DOHH2 (cell line): Measurements from ENCODE around the gene STRAP.

Source experiments
- H3F3A ChIP-seq: fragments of 200-600 bp; sonication (generic), shearing (Covaris generic); 2 replicates; pipeline ENCODE4 v1.6.0; 2016; ENCODE audit warnings: antibody characterized with exemption, mild to moderate bottlenecking; ENCODE audit not compliant: control insufficient read depth, insufficient read depth
- H3K27ac ChIP-seq: fragments of 200-600 bp; sonication (generic); 2 replicates; pipeline ENCODE4 v1.5.1; 2014; ENCODE audit warnings: low read depth, mild to moderate bottlenecking, low read length, moderate library complexity
- H3K27me3 ChIP-seq: fragments of 200-600 bp; sonication (generic); 2 replicates; pipeline ENCODE4 v1.6.1; 2014; ENCODE audit warnings: mild to moderate bottlenecking, low read length, mixed read lengths; ENCODE audit not compliant: control insufficient read depth
- H3K36me3 ChIP-seq: fragments of 200-600 bp; sonication (generic); 2 replicates; pipeline ENCODE4 v1.6.1; 2014; ENCODE audit warnings: mild to moderate bottlenecking, low read length, moderate library complexity, mixed read lengths; ENCODE audit not compliant: control insufficient read depth
- H3K4me1 ChIP-seq: fragments of 200-600 bp; sonication (generic); 2 replicates; pipeline ENCODE4 v1.6.1; 2014; ENCODE audit warnings: mild to moderate bottlenecking, low read length, mixed read lengths; ENCODE audit not compliant: control insufficient read depth
- H3K4me2 ChIP-seq: fragments of 200-600 bp; sonication (generic); 2 replicates; pipeline ENCODE4 v1.6.0; 2014; ENCODE audit warnings: mild to moderate bottlenecking, low read length, moderate library complexity
- H3K4me3 ChIP-seq: fragments of 200-600 bp; sonication (generic); 2 replicates; pipeline ENCODE4 v1.5.1; 2014; ENCODE audit warnings: mild to moderate bottlenecking, low read length, mixed read lengths
- H3K79me2 ChIP-seq: fragments of 200-600 bp; sonication (generic); 2 replicates; pipeline ENCODE4 v1.6.1; 2014; ENCODE audit warnings: mild to moderate bottlenecking, low read length, mixed read lengths; ENCODE audit not compliant: control insufficient read depth
- H3K9me2 ChIP-seq: fragments of 200-600 bp; sonication (generic); replicated peaks from 2 replicates; pipeline ENCODE4 v1.6.1; 2014; ENCODE audit warnings: mild to moderate bottlenecking, low read length, mixed read lengths; ENCODE audit not compliant: control insufficient read depth
- H3K9me3 ChIP-seq: fragments of 200-600 bp; sonication (generic); 2 replicates; pipeline ENCODE4 v1.6.1; 2014; ENCODE audit warnings: antibody characterized with exemption, low read length, mixed read lengths; ENCODE audit not compliant: control insufficient read depth, insufficient read depth
- H4K20me1 ChIP-seq: fragments of 200-600 bp; sonication (generic); 2 replicates; pipeline ENCODE4 v1.6.0; 2014; ENCODE audit warnings: low read depth, mild to moderate bottlenecking, antibody characterized with exemption, low read length, moderate library complexity; ENCODE audit not compliant: control insufficient read depth, insufficient read depth
- EZH2phosphoT487 ChIP-seq: fragments of 200-600 bp; sonication (generic); IDR thresholded peaks from 2 replicates; pipeline ENCODE4 v1.6.1; 2017; ENCODE audit warnings: borderline replicate concordance, mild to moderate bottlenecking, antibody characterized with exemption, low read length, moderate library complexity, mixed read lengths
- TF ChIP-seq, protein P1 (sequence below): fragments of 200-600 bp; sonication (generic); IDR thresholded peaks from one replicate; pipeline ENCODE4 v1.5.1; 2014; ENCODE audit warnings: antibody characterized with exemption, mild to moderate bottlenecking, low read depth, low read length; ENCODE audit not compliant: poor library complexity, severe bottlenecking

The STRAP gene

DNA sequence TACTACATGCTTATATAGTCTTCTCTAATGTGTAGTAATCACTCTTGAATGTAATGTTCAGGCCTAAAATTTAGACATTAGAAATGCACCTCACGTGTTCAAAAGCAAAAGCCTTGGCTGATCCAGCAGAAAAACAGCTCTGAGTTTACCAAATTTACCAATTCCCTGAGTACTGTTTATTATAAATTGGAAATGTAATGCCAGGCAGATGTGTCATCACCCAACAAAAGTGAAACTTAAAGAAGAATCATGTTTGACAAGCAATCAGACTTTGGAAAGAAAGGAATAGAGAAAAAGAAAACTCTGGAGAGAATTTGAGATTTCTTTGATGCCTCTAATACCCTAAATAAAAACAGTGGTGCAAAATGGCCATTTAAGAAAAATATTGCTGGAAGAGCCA is 26.5 kb upstream of the STRAP start:
- no peaks in the 10 kb centered on the region for H3F3A ChIP-seq
- H3K27me3 ChIP-seq: no peaks in the 10 kb centered on the region
- H3K27ac ChIP-seq: no peak overlapping the region
- peaks cover 3% of the 10 kb centered on the region; the same call in 1 of the 2 replicates for H3K4me1 ChIP-seq
- H3K36me3 ChIP-seq: no peaks in the 10 kb centered on the region
- no peaks in the 10 kb centered on the region for H3K79me2 ChIP-seq
- H3K4me3 ChIP-seq: no peak overlapping the region
- no peaks in the 10 kb centered on the region for H3K9me2 ChIP-seq
- no peaks in the 10 kb centered on the region for H4K20me1 ChIP-seq
- TF ChIP-seq EZH2phosphoT487: no peak
- TF ChIP-seq, protein P1, sequence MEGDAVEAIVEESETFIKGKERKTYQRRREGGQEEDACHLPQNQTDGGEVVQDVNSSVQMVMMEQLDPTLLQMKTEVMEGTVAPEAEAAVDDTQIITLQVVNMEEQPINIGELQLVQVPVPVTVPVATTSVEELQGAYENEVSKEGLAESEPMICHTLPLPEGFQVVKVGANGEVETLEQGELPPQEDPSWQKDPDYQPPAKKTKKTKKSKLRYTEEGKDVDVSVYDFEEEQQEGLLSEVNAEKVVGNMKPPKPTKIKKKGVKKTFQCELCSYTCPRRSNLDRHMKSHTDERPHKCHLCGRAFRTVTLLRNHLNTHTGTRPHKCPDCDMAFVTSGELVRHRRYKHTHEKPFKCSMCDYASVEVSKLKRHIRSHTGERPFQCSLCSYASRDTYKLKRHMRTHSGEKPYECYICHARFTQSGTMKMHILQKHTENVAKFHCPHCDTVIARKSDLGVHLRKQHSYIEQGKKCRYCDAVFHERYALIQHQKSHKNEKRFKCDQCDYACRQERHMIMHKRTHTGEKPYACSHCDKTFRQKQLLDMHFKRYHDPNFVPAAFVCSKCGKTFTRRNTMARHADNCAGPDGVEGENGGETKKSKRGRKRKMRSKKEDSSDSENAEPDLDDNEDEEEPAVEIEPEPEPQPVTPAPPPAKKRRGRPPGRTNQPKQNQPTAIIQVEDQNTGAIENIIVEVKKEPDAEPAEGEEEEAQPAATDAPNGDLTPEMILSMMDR: no peak
- no peaks in the 10 kb centered on the region for H3K9me3 ChIP-seq
- no peak overlapping the region for H3K4me2 ChIP-seq

DNA sequence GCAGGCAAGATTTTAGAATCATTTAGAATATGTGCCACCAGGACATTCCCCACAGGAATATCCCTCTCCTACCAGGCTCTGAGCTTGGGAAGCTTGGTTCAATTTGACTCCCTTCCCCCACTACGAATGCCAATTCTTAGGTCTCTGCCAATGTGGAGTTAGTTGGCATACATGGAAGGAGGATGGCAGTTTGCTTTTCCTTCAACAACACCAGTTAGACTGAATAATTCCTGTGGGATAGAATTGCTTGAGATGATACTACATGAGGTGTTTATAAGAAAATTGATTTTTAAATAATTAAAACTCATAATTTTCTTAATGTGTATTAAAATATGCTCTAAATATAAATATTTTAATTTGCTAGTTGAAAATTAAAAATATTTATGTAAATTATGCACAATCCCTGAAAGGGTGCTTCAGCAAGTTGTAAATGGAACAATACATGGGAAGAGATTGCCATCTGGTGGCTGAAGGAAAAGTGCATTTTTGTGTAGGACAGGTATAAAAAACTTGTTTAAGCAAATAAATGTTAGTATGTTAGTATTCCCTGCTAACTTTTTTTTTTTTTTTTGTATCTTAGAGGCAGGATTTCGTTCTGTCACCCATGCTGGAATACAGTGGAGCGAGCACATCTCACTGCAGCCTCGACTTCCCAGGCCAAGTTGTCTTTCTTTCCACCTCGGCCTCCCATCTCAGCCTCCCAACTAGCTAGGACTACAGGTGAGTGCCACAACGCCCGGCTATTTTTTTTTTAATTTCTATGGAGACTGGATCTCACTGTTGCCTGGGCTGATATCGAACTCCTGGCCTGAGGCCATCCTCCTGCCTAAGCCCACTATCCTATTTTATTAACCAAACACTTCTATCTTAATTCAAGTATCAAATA is 25.8 kb upstream of the STRAP start:
- no peaks in the 10 kb centered on the region for H3K27me3 ChIP-seq
- no peaks in the 10 kb centered on the region for H3K9me3 ChIP-seq
- no peaks in the 10 kb centered on the region for H4K20me1 ChIP-seq
- H3K36me3 ChIP-seq: no peaks in the 10 kb centered on the region
- no peaks in the 10 kb centered on the region for H3K9me2 ChIP-seq
- no peak overlapping the region for H3K4me2 ChIP-seq
- no peak overlapping the region for H3K27ac ChIP-seq
- no peaks in the 10 kb centered on the region for H3F3A ChIP-seq
- no peaks in the 10 kb centered on the region for H3K79me2 ChIP-seq
- no peak for TF ChIP-seq EZH2phosphoT487
- TF ChIP-seq, protein P1: peak; percentile 63
- peaks cover 3% of the 10 kb centered on the region; the same call in 1 of the 2 replicates for H3K4me1 ChIP-seq
- no peak overlapping the region for H3K4me3 ChIP-seq

DNA sequence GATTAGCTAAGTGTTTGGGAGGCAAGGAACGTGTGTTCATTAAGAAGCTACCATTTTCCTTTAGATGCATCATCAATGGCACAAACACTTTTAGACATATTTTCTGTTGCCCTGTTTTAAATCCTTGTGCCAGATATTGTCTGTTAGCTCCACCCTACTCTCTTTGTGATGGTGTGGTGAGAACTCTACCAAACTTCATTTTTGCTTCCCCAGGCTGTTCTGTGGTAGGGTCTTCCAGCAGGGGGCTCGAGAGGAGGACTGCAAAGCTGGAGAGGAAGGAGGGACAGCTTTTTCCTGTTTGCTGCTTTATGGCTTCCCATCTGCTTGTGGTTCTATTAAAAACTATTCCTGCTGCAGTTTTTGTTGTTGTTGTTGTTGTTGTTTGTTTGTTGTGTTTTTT is 23.8 kb upstream of the STRAP start:
- no peak overlapping the region for H3K4me2 ChIP-seq
- no peaks in the 10 kb centered on the region for H3K79me2 ChIP-seq
- no peaks in the 10 kb centered on the region for H3K36me3 ChIP-seq

More for the DNA sequence above, 23.8 kb upstream of the STRAP start:
- no peaks in the 10 kb centered on the region for H3K9me2 ChIP-seq
- no peak overlapping the region for H3K4me3 ChIP-seq
- H4K20me1 ChIP-seq: no peaks in the 10 kb centered on the region
- H3K27ac ChIP-seq: no peak overlapping the region
- H3K4me1 ChIP-seq: peaks cover 3% of the 10 kb centered on the region; the same call in 1 of the 2 replicates
- TF ChIP-seq, protein P1: peak; percentile 29
- no peak for TF ChIP-seq EZH2phosphoT487
- no peaks in the 10 kb centered on the region for H3K27me3 ChIP-seq
- no peaks in the 10 kb centered on the region for H3K9me3 ChIP-seq
- no peaks in the 10 kb centered on the region for H3F3A ChIP-seq
